AG08395 (cell line): ENCODE results near the gene CNTN6.
A peak's percentile ranks its signal among the peaks of the same experiment; 100 is the strongest.

Experiments
- DNase-seq: peaks from one replicate; pipeline ENCODE4 v3.0.0; 2012; ENCODE audit warnings: mixed read lengths, low spot score

Gene CNTN6

DNA sequence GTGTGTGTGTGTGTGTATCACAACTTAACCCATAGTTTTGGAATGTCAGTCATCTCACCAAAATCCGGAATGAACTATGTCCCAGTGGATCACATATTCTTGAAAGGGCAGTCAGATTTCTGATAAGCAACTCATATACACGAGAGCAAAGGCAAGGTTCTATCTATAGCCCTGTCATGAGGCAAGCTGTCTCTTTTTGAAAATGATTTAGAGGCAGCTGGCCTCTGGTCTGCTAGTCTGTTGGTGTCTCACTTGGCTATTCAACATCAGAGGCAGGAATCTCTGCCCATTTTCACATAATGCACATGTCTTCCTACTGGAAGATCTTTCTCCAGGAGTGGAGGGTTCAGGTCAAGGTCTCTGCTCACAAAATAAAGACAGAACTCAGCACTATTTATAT lies 79.8 kb downstream of the CNTN6 start:
- DNase-seq, result no peak

GRCh38 chr3:1179146-1179545 lies 86.3 kb downstream of the CNTN6 start:
- no peak for DNase-seq

DNA sequence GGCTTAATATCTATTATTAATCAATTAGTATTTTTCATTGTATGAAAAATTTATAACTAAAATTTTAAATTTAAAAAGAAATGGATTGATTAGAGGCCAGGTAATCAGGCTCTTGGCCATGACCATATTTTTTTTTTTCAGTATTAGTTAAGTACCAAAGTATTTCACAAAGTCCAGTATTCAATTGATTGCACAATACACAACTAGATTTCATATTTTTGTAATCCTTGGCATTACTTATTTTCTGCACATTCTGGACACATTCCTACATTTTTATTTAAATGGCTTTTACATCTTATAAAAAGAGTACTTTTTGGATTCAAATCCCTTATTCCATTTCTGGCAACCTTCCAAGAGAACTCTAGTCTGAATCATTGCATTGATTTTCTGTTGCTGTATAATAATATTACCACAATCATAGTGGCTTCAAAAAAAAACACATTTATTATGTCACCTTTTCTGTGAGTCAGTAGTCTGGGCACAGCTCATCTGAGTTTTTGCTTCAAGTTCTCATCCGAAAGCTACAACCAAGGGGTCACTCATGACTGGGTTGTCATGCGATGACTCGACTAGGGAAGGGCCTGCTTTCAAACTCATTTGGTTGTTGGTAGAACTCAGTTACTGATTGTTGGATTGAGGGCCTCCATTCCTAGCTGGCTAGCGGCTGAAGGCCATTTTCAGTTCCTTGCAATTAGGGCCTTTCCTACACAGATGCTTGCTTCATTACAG lies 90.7 kb downstream of the CNTN6 start:
- peak; percentile 56 for DNase-seq

DNA sequence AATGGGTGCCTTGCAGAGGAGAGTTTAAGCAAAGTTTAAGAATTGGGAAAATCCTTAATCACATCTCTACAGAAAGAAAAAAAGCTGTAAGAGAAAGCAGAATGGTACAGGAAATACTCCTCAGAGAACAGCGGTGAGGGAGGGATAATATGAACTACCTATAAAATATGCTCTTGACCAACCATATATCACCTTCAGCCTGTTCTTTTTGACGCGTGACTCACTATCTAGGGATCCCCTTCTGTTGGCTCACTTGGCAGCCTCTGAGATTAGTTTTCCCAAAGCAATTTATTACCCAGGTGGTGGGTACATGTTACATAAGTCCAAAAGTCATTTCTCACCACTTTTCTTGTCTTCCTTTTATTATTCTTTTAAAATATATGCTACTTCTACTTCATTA lies 97.7 kb downstream of the CNTN6 start:
- DNase-seq, result no peak

GRCh38 chr3:1191026-1191425 lies 98.2 kb downstream of the CNTN6 start:
- DNase-seq, result no peak

DNA sequence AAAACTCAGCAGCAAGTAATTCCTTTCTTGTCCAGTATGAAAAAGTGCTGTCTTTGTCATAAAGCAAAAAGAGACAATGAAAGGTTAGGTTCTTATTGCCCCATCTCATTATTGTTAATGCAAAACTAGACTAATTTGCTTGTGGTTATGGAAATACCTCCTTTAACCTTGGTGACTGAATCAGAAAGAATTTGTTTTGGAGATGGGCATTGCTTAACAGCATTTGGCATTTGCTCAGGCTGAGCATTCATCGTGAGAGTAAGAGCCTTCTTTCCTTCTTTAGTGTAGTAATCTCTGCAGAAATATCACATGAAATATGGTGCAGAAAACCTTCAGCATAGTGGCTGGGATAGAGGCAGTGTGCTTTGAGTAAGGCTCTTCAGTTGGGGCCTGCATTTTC lies 103.1 kb downstream of the CNTN6 start:
- DNase-seq, result peak; percentile 59

DNA sequence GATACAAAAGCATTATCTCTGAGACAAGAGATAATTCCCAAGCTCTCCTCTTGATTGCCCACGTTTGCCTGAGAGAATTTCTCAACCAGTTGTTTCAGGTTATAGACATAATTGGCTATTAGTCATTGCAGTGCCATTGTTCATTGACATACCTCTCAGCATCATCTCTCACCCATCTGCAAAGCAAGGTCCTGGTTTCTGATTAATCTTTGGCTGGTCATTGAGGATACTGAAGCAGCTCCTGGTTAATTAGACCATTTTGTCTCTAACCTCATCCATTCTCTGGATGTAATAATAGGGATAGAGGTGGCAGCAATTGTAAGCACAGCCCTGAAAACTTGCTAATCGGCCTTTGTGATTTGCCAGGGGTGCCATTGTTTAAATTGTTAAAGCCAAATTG lies 104.2 kb downstream of the CNTN6 start:
- DNase-seq, result no peak

- no peak for DNase-seq
These were observed 107.5 kb downstream of the CNTN6 start for GRCh38 chr3:1200371-1200770.

- DNase-seq, result no peak
These were observed 115.1 kb downstream of the CNTN6 start for GRCh38 chr3:1207904-1208303.

- no peak for DNase-seq
These were observed 122.1 kb downstream of the CNTN6 start for GRCh38 chr3:1214933-1215332.

GRCh38 chr3:1216856-1217255 lies 124.0 kb downstream of the CNTN6 start:
- DNase-seq, result no peak

- no peak for DNase-seq
These were observed 134.3 kb downstream of the CNTN6 start for GRCh38 chr3:1227111-1227510.

DNA sequence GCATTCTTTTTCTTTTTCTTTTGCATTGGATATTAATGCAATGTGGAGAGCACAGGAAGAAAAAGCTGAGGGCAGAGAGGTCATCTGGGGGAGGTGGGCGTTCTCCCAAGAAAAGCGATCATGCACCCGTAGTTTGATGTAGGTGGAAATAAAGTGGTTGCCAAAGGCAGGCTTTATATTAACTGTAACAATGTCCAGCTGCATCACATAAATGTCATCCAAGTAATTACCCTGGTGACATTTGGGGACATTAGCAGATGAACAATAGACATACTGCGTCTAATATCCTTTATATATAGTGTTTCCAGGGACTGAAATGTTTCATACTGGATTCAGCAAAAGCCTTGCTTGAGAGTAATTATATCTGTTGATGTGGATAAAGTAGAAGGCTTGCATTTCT lies 135.5 kb downstream of the CNTN6 start:
- DNase-seq, result no peak

DNA sequence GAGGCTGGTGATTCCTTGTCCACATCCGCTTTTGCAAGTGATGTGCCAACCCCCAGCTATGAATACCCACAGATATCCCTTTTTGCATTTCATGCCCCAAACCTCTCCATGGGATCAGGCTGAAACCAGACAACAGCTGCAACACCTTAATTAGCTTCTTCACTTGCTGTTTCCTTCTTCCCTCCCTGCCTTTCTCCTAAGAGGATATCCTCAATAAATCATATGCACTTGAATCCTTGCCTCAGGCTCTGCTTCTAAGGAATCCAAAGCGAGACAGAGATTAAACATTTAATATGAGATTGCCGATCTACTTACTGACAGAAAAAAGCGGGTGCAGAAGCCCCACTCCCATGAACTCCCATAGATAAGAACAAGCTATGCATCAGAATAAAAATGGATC lies 138.1 kb downstream of the CNTN6 start:
- no peak for DNase-seq

GRCh38 chr3:1232276-1232675 lies 139.5 kb downstream of the CNTN6 start:
- no peak for DNase-seq

DNA sequence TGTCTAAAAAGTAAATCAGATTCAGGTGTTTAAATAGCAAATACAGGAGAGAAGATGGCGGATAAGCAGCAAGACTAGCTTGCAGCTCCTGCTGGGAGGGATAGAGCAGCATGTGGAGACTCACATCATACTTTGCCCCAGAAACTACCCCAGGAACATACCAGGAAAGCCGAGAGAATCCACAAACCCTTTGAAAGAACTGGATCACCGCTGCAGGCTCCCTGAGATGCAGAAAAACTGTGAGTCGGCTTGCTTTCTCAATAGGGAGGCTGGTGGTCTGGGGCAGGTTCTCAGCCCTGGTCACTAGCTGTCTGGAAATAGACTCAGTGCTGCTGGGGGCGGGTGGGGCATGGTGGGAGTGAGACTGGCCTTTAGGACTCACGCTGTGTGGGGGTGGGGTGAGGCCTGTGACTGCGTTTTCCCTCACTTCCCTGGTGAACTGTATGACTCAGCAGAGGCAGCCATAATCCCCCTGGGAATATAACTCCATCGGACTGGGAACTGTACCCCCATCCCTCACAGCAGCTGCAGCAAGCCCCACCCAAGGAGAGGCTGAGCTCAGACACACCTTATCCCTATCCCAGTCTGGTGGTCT lies 142.8 kb downstream of the CNTN6 start:
- DNase-seq, result no peak

DNA sequence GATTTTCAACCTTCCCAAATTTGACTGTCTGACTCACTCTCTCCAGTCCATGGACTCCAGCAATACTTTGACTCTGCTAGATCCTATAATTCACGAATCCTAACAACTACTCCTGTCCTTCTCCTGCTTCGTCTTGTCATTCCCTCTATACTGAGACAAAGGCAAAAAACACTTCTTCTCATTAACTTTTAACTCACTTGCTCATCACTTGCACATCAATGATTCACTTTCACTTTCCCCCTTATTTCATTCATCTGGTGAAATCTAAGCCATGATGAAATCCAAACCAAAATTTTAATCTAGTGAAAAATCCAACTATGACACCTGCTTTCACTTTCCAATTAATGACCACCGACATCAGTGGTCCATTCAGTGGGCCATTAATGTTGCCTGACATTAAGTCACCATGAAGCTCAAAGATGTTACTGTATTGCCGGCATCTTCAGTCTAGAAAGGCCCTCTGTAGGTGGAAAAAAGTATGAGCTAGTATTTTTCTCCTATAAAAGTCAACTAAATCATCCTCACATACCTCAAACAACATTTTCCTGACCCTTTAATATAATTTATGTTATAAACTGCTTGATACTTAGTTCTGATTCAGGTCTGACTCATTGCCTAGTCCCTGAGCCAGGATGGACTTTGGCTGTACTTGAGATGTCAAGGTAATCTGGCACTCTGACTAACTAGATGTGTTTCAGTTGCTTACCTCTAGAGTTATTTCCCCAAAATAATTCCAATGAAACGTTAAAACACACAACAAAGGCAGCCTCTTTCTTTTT lies 158.6 kb downstream of the CNTN6 start:
- peak; percentile 1 for DNase-seq

DNA sequence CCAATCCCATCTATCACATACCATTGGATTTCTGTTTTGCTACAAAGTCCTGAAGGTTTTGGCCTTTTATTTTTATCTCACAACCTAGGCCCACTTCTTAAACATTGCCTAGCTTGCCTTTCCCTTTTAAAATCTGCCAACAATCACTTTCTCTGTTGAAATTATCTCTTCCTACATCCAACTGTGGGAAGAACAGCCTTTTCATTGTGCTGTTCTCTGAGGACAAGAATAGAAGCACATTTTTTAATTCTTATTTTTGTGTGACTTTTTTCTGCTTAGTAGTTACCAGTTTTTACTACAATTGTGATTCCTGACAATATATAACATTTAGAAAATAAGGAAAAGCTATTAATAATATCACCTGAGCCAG lies 159.2 kb downstream of the CNTN6 start:
- DNase-seq, result no peak

- DNase-seq, result no peak
These were observed 169.4 kb downstream of the CNTN6 start for GRCh38 chr3:1262246-1262645.

DNA sequence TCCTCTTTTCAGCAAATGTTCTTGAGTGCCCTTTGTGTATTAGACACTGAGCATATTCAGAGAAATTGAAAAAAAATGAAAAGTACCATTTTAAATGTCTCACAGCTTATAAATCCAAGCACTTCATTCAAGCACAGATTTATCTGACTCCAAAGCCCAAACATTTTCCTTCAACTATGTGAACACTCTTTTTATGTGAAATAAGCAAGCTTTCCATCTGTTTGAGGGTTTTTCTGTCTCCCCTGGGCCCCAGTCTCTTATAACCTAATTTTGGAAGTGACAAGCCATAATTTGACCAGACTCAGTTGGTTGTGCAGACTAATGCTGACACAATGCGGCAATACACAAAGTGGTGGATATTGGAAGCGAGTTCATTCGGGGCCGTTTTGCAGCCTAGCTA lies 170.3 kb downstream of the CNTN6 start:
- no peak for DNase-seq

DNA sequence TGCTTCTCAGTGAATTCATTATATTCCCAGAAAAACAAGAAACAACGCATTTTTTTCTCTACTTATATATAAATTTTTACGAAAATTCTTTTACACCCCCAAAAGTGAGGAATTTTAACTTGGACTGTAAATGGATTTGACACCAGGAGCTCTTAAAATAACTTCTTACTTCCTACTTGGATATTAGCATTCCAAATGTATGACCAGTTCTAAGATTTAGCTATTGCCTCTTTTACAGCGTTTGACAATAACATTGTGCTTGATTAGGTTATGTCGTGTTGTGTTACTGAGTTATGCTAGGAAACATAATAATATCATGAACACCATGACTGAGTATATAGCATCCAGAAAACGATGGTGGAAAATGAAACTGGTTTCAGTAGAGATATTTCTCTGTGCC lies 177.0 kb downstream of the CNTN6 start:
- DNase-seq, result no peak

DNA sequence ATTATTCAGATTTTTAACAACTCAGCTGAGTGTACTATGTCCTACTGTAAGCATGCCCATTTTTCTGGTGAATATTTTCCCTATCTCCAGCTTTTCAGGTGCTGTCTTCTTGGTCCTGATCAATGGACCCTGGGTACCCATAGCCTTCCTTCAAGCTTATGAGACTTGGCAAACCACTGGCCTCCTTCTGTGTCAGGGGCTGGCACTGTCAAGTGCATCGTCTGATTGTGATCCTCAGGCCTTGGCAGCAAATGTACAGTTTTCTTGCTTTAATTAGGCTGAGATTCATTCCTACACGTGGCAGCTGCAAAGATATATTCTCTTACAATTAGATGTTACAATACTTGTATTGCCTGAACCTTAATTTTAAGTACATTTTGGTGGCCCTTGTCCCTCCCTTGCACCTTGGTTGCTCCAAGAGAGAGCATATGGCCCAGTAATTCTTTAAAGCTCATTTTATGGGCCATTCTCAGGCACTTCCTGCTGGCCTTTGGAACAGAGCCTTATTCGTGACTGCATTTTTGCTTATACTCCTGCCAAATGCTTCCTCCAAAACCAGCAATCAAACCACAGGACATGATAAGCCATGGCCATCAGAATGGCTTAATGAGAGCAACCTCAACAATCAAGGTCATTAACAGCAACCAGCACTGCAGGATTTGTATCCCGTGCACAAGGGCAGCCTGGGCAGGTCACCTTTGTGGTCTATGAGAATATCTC lies 179.9 kb downstream of the CNTN6 start:
- no peak for DNase-seq

GRCh38 chr3:1275495-1275894 lies 182.7 kb downstream of the CNTN6 start:
- no peak for DNase-seq
